PC-3 (cell line): ENCODE measurements around the gene PRSS56.

Source experiments
- EZH2 ChIP-seq: fragments of 300-600 bp; sonication (generic); IDR thresholded peaks from one replicate; pipeline ENCODE4 v1.6.1; 2017; ENCODE audit warnings: antibody characterized with exemption, mild to moderate bottlenecking, low read length; ENCODE audit not compliant: unreplicated experiment
- EZH2phosphoT487 ChIP-seq: fragments of 300-600 bp; sonication (generic); IDR thresholded peaks from 2 replicates; pipeline ENCODE4 v1.6.1; 2018; ENCODE audit warnings: mild to moderate bottlenecking, antibody characterized with exemption, low read length, borderline replicate concordance

DNA sequence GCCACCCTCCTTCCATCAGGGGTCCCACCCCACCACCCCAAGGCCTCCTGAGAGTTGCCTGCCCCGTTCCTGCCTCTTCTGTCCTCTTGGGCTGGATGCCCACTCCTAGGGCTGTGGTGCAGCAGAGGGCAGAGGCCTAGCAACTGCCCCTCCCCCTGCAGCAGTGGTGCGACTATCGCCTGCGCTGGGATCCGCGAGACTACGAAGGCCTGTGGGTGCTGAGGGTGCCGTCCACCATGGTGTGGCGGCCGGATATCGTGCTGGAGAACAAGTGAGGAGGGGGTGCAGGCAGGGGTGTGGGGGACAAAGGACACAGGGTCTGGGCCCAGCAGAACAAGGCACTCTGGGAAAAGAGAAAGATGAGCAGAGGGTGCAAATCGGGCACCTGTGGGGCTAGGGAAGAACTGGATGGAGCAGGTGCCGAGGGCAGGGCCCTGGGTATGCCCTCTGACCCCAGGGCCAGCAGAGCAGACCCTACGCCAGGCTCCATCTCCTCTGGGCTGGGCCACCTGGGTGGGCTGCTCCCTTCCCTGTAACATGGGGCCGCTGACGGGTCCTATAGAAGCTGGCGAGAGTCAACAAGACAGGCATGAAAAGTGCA is 20.4 kb downstream of the PRSS56 start:
- TF ChIP-seq EZH2phosphoT487, result no peak
- no peak for TF ChIP-seq EZH2
